ENCODE results near the gene ADAMTS5.

DNA sequence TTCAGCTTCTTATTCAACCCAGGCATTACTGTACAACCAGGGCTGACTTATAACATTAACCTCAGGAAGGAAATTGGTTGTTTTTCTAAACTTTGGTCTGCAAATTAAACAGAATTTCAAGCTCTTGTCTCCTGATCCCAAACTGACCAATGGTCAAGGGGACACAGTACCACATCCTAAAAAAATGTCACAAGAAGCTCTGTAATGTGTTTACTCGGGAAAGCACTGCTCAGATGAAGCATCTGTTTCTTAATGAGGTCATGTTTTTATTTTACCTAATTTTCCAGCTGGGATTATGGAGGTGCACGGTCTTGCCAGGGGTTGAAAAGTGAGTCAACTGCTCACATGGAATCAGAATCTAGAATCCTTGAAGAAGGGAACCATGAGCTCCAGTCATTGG lies 18.7 kb downstream of the ADAMTS5 start:
- TF ChIP-seq, protein P1, sequence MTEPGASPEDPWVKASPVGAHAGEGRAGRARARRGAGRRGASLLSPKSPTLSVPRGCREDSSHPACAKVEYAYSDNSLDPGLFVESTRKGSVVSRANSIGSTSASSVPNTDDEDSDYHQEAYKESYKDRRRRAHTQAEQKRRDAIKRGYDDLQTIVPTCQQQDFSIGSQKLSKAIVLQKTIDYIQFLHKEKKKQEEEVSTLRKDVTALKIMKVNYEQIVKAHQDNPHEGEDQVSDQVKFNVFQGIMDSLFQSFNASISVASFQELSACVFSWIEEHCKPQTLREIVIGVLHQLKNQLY (CRISPR knock-in tag; IDR thresholded peaks at IDR 0.05): no peak
- TF ChIP-seq, protein P2, sequence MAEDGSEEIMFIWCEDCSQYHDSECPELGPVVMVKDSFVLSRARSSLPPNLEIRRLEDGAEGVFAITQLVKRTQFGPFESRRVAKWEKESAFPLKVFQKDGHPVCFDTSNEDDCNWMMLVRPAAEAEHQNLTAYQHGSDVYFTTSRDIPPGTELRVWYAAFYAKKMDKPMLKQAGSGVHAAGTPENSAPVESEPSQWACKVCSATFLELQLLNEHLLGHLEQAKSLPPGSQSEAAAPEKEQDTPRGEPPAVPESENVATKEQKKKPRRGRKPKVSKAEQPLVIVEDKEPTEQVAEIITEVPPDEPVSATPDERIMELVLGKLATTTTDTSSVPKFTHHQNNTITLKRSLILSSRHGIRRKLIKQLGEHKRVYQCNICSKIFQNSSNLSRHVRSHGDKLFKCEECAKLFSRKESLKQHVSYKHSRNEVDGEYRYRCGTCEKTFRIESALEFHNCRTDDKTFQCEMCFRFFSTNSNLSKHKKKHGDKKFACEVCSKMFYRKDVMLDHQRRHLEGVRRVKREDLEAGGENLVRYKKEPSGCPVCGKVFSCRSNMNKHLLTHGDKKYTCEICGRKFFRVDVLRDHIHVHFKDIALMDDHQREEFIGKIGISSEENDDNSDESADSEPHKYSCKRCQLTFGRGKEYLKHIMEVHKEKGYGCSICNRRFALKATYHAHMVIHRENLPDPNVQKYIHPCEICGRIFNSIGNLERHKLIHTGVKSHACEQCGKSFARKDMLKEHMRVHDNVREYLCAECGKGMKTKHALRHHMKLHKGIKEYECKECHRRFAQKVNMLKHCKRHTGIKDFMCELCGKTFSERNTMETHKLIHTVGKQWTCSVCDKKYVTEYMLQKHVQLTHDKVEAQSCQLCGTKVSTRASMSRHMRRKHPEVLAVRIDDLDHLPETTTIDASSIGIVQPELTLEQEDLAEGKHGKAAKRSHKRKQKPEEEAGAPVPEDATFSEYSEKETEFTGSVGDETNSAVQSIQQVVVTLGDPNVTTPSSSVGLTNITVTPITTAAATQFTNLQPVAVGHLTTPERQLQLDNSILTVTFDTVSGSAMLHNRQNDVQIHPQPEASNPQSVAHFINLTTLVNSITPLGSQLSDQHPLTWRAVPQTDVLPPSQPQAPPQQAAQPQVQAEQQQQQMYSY (CRISPR knock-in tag; IDR thresholded peaks at IDR 0.05): no peak
- TF ChIP-seq ZNF138 (CRISPR knock-in tag; IDR thresholded peaks at IDR 0.05; ENCODE audit: low read depth): no peak
- no peak for TF ChIP-seq JUND (CRISPR knock-in tag; IDR thresholded peaks at IDR 0.05)
- no peak for TF ChIP-seq ZBTB7A (CRISPR knock-in tag; IDR thresholded peaks at IDR 0.05)
- no peak for TF ChIP-seq ZNF83 (CRISPR knock-in tag; IDR thresholded peaks at IDR 0.05; ENCODE audit: borderline replicate concordance)
- no peak for TF ChIP-seq SATB2 (CRISPR knock-in tag; IDR thresholded peaks at IDR 0.05)
- no peak for TF ChIP-seq ZNF749 (CRISPR knock-in tag; IDR thresholded peaks at IDR 0.05; ENCODE audit: borderline replicate concordance)
- no peak for TF ChIP-seq MXI1 (IDR thresholded peaks at IDR 0.05; ENCODE audit: borderline replicate concordance, low read depth, low read length)
- TF ChIP-seq, protein P3, sequence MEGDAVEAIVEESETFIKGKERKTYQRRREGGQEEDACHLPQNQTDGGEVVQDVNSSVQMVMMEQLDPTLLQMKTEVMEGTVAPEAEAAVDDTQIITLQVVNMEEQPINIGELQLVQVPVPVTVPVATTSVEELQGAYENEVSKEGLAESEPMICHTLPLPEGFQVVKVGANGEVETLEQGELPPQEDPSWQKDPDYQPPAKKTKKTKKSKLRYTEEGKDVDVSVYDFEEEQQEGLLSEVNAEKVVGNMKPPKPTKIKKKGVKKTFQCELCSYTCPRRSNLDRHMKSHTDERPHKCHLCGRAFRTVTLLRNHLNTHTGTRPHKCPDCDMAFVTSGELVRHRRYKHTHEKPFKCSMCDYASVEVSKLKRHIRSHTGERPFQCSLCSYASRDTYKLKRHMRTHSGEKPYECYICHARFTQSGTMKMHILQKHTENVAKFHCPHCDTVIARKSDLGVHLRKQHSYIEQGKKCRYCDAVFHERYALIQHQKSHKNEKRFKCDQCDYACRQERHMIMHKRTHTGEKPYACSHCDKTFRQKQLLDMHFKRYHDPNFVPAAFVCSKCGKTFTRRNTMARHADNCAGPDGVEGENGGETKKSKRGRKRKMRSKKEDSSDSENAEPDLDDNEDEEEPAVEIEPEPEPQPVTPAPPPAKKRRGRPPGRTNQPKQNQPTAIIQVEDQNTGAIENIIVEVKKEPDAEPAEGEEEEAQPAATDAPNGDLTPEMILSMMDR (CRISPR knock-in tag; IDR thresholded peaks at IDR 0.05): no peak
- TF ChIP-seq PCBP2 (optimal IDR thresholded peaks at IDR 0.05; ENCODE audit: low read depth, low read length, poor library complexity, severe bottlenecking): no peak

Measured in HepG2 (cell line).